Neural progenitor cell (in vitro differentiated cells): ENCODE results near the gene TYROBP. TPM values are rescaled to one million over a fixed set of nuclear protein-coding genes. Genes with fewer than 3 reads are reported as not detected.
"Not testable (repeated sequence)": the region's sequence is repeated elsewhere in the genome, so short reads cannot be mapped to it uniquely, and the experiment has no call there.

Experiments used
- DNase-seq: peaks from one replicate; pipeline ENCODE4 v3.0.0-alpha.2; 2016; ENCODE audit warnings: low spot score
- H2AFZ ChIP-seq: fragments of 200-600 bp; sonication (generic); replicated peaks from 2 replicates; pipeline ENCODE4 v1.6.1; 2016; ENCODE audit warnings: antibody characterized with exemption
- H3F3A ChIP-seq: fragments of 200-600 bp; sonication (generic); 2 replicates; pipeline ENCODE4 v1.6.1; 2016; ENCODE audit warnings: antibody characterized with exemption, low read depth
- H3K27ac ChIP-seq: fragments of 200-600 bp; sonication (generic); 2 replicates; pipeline ENCODE4 v1.5.1; 2016; ENCODE audit warnings: mild to moderate bottlenecking
- H3K27me3 ChIP-seq: fragments of 200-600 bp; sonication (generic); 2 replicates; pipeline ENCODE4 v1.6.1; 2016; ENCODE audit warnings: mild to moderate bottlenecking, moderate library complexity
- H3K36me3 ChIP-seq: fragments of 200-600 bp; sonication (generic); 2 replicates; pipeline ENCODE4 v1.5.1; 2016
- H3K4me1 ChIP-seq: fragments of 200-600 bp; sonication (generic); 2 replicates; pipeline ENCODE4 v1.6.1; 2016; ENCODE audit warnings: mixed run types
- H3K4me2 ChIP-seq: fragments of 200-600 bp; sonication (generic); 2 replicates; pipeline ENCODE4 v1.6.1; 2016
- H3K4me3 ChIP-seq: fragments of 200-600 bp; sonication (generic); 2 replicates; pipeline ENCODE4 v1.5.1; 2016
- H3K79me2 ChIP-seq: fragments of 200-600 bp; sonication (generic); 2 replicates; pipeline ENCODE4 v1.6.1; 2016; ENCODE audit warnings: low read depth
- H3K9ac ChIP-seq: fragments of 200-600 bp; sonication (generic); 2 replicates; pipeline ENCODE4 v1.6.1; 2016
- H3K9me3 ChIP-seq: fragments of 200-600 bp; sonication (generic); 2 replicates; pipeline ENCODE4 v1.5.1; 2016; ENCODE audit warnings: low read depth
- H4K20me1 ChIP-seq: fragments of 200-600 bp; sonication (generic); 2 replicates; pipeline ENCODE4 v1.6.1; 2016; ENCODE audit warnings: low read depth
- H3K27ac Mint-ChIP-seq: 3 replicates; pipeline ENCODE4 v1.8.0; 2021; ENCODE audit warnings: mixed read lengths
- H3K27me3 Mint-ChIP-seq: 2 replicates; pipeline ENCODE4 v1.8.0; 2022; ENCODE audit warnings: low read depth, mild to moderate bottlenecking, inconsistent platforms, moderate library complexity, mixed read lengths; ENCODE audit not compliant: insufficient read depth
- H3K36me3 Mint-ChIP-seq: 3 replicates; pipeline ENCODE4 v1.8.0; 2021; ENCODE audit warnings: mixed read lengths
- H3K4me1 Mint-ChIP-seq: 3 replicates; pipeline ENCODE4 v1.8.0; 2021; ENCODE audit warnings: mixed read lengths
- H3K4me3 Mint-ChIP-seq: 3 replicates; pipeline ENCODE4 v1.8.0; 2021; ENCODE audit warnings: mild to moderate bottlenecking, moderate library complexity, mixed read lengths
- H3K9me3 Mint-ChIP-seq: 3 replicates; pipeline ENCODE4 v1.8.0; 2020; ENCODE audit warnings: mixed read lengths
- EZH2 ChIP-seq: fragments of 200-600 bp; sonication (generic); IDR thresholded peaks from 2 replicates; pipeline ENCODE4 v1.6.1; 2017; ENCODE audit warnings: antibody characterized with exemption, mild to moderate bottlenecking, moderate library complexity
- EZH2phosphoT487 ChIP-seq: fragments of 200-600 bp; sonication (generic); IDR thresholded peaks from 2 replicates; pipeline ENCODE4 v1.6.1; 2017; ENCODE audit warnings: antibody characterized with exemption
- total RNA-seq: library from RNA; depleted of rRNA; stranded (reverse); fragments of >200 nt; gene quantifications from 2 replicates; pipeline ENCODE4 v1.2.3, GENCODE V29; 2015; ENCODE audit warnings: low replicate concordance
- TF ChIP-seq, protein P1 (sequence below): fragments of 200-600 bp; sonication (generic); IDR thresholded peaks from 2 replicates; pipeline ENCODE4 v1.5.1; 2017; ENCODE audit warnings: antibody characterized with exemption, mild to moderate bottlenecking

Gene TYROBP
- total RNA-seq, 1 donor from 2014 or later: not detected

DNA sequence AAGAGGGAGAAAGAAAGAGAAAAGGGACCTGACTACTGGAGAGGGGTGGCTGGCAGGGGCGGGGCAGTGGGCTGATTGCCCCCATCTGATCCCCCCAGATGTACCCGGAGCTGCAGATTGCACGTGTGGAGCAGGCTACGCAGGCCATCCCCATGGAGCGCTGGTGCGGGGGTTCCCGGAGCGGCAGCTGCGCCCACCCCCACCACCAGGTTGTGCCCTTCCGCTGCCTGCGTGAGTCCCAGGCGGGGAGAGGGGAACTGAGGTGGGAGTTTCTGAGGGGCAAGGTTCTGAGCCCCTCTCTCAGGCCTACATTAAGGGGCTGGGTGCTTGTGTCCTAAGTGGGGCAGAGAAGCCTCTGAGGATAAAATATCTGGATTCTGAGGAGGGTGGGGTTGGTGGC is 37.3 kb downstream of the TYROBP start:
- H3K9ac ChIP-seq: no peak overlapping the region

DNA sequence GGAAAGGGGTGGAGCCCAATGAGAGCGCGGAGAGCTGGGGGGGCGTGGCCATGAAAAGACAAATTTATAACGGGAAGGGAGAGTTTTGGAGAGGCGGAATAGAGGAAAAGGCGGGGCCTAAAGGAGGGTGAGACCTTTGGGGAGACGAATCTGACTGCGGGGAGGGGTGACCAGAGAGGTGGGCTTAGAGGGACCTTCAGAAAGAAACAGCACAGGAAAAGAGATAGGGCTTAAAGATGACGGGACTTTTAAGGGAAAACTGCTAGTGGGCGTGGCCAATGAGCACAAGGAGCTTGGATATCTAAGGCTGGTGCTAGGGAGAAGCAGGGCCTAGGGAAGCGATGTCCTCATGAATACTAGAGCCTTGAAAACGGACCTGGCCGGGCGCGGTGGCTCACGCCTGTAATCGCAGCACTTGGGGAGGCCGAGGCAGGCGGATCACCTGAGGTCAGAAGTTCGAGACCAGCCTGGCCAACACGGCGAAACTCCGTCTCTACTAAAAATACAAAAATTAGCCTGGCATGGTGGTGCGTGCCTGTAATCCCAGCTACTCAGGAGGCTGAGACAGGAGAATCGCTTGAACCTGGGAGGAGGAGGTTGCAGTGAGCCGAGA is 37.9 kb downstream of the TYROBP start:
- peak; percentile 96 for DNase-seq
- H3K27ac Mint-ChIP-seq: peak overlapping the region; percentile 89
- not testable (repeated sequence) for H3K9me3 Mint-ChIP-seq

More for the DNA sequence above, 37.3 kb downstream of the TYROBP start:
- H2AFZ ChIP-seq: no peak overlapping the region
- Mint-ChIP-seq H3K27me3 (peaks cover 12% of the 10 kb centered on the region), H3K4me3 (peak overlapping the region; percentile 95), H3K9me3 (peaks cover 2% of the 10 kb centered on the region), H3K36me3 (peaks cover 18% of the 10 kb centered on the region), H3K4me1 (peaks cover 19% of the 10 kb centered on the region), H3K27ac (no peak overlapping the region)
- H3K36me3 ChIP-seq: no peaks in the 10 kb centered on the region
- no peak overlapping the region for H3K4me3 ChIP-seq
- H3K27ac ChIP-seq: no peak overlapping the region
- H3K9me3 ChIP-seq: no peaks in the 10 kb centered on the region
- H3K4me1 ChIP-seq: peaks cover 8% of the 10 kb centered on the region
- peak overlapping the region; percentile 90 for H3K4me2 ChIP-seq
- no peak for DNase-seq
- peaks cover 33% of the 10 kb centered on the region for H3F3A ChIP-seq
- H3K79me2 ChIP-seq: no peaks in the 10 kb centered on the region
- TF ChIP-seq EZH2phosphoT487: no peak
- TF ChIP-seq, protein P1, sequence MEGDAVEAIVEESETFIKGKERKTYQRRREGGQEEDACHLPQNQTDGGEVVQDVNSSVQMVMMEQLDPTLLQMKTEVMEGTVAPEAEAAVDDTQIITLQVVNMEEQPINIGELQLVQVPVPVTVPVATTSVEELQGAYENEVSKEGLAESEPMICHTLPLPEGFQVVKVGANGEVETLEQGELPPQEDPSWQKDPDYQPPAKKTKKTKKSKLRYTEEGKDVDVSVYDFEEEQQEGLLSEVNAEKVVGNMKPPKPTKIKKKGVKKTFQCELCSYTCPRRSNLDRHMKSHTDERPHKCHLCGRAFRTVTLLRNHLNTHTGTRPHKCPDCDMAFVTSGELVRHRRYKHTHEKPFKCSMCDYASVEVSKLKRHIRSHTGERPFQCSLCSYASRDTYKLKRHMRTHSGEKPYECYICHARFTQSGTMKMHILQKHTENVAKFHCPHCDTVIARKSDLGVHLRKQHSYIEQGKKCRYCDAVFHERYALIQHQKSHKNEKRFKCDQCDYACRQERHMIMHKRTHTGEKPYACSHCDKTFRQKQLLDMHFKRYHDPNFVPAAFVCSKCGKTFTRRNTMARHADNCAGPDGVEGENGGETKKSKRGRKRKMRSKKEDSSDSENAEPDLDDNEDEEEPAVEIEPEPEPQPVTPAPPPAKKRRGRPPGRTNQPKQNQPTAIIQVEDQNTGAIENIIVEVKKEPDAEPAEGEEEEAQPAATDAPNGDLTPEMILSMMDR: peak; percentile 24
- TF ChIP-seq EZH2: no peak
- H4K20me1 ChIP-seq: no peaks in the 10 kb centered on the region
- H3K27me3 ChIP-seq: no peaks in the 10 kb centered on the region

DNA sequence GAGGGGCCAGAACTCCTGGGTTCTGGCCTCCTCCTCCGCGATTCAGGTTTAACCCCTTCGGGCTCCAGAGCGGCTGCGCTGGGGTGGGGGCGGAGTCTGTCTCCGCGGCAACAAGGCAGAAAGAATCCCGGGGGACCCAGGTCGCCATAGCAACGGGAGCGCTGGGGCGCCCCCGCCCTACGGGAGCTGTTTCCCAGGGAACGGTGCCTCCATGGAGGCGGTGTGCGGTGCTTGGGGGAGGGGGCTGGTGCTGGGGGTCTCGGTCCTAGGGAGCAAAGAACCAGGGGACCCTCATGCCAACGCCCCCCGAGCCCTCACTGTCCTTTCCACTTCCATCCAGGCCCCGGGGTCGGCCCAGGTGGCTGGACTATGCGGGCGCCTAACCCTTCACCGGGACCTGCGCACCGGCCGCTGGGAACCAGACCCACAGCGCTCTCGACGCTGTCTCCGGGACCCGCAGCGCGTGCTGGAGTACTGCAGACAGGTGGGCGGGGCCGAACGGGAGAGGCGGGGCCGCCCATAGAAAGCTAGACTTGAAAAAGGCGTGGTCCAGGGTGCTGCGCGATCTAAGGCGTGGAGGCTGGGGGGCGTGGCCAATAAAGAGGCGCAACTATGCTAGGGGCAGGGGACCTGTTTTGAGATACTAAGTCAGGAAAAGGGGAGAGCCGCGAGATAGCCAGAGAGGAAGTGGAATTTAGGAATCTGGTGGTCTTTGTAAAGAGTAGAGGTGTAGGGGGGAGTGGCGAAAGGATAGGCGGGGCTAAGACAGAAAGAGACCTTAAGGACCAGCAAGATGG is 38.6 kb downstream of the TYROBP start:
- peaks cover 33% of the 10 kb centered on the region for H3F3A ChIP-seq
- peak overlapping the region; percentile 30 for H3K27ac ChIP-seq
- TF ChIP-seq, protein P1: no peak
- TF ChIP-seq EZH2: peak; percentile 26
- no peak for TF ChIP-seq EZH2phosphoT487
- Mint-ChIP-seq H3K27me3 (peaks cover 12% of the 10 kb centered on the region), H3K4me1 (peaks cover 19% of the 10 kb centered on the region), H3K27ac (peak overlapping the region; percentile 92), H3K36me3 (peaks cover 24% of the 10 kb centered on the region), H3K9me3 (peaks cover 2% of the 10 kb centered on the region), H3K4me3 (peak overlapping the region; percentile 95)
- no peaks in the 10 kb centered on the region for H3K36me3 ChIP-seq
- H2AFZ ChIP-seq: peak overlapping the region; percentile 92
- H3K27me3 ChIP-seq: no peaks in the 10 kb centered on the region
- H3K9ac ChIP-seq: no peak overlapping the region
- H3K4me2 ChIP-seq: peak overlapping the region; percentile 90
- peaks cover 8% of the 10 kb centered on the region for H3K4me1 ChIP-seq
- H3K4me3 ChIP-seq: peak overlapping the region; percentile 74
- H4K20me1 ChIP-seq: no peaks in the 10 kb centered on the region
- H3K79me2 ChIP-seq: no peaks in the 10 kb centered on the region
- DNase-seq: peak; percentile 99
- no peaks in the 10 kb centered on the region for H3K9me3 ChIP-seq

More for the DNA sequence above, 37.9 kb downstream of the TYROBP start:
- H3K4me1 ChIP-seq, H3K9me3 ChIP-seq, H3K36me3 ChIP-seq, H3K27ac ChIP-seq, H4K20me1 ChIP-seq, H3K79me2 ChIP-seq, H3K27me3 ChIP-seq, H3K9ac ChIP-seq: not testable (repeated sequence)
- H2AFZ ChIP-seq: peak overlapping the region; percentile 92
- Mint-ChIP-seq H3K27me3 (peaks cover 12% of the 10 kb centered on the region), H3K4me3 (peak overlapping the region; percentile 95), H3K36me3 (peaks cover 23% of the 10 kb centered on the region), H3K4me1 (peaks cover 19% of the 10 kb centered on the region)
- H3K4me2 ChIP-seq: peak overlapping the region; percentile 90
- peaks cover 33% of the 10 kb centered on the region for H3F3A ChIP-seq
- H3K4me3 ChIP-seq: peak overlapping the region; percentile 74
